Astrocyte of the spinal cord (primary cell): ENCODE results near the gene PRR13.
A peak's percentile ranks its signal among the peaks of the same experiment; 100 is the strongest.
"Not testable (repeated sequence)": the region's sequence is repeated elsewhere in the genome, so short reads cannot be mapped to it uniquely, and the experiment has no call there.

Source experiments
- DNase-seq: peaks from one replicate; pipeline ENCODE4 v3.0.0; 2011; ENCODE audit warnings: low read depth, low spot score
- H3K4me3 ChIP-seq: 2 replicates; pipeline ENCODE4 v1.5.1; 2011; ENCODE audit warnings: low read depth, mild to moderate bottlenecking, low read length, moderate library complexity
- CTCF ChIP-seq: IDR thresholded peaks from 2 replicates; pipeline ENCODE4 v1.5.1; 2012; ENCODE audit warnings: low read depth, mild to moderate bottlenecking, low read length, inconsistent platforms
- in situ Hi-C: cut with HindIII; loops from 2 replicates; pipeline ENCODE4 v1.10.0; 2017; ENCODE audit warnings: low sequenced_read_pairs

Gene PRR13

DNA sequence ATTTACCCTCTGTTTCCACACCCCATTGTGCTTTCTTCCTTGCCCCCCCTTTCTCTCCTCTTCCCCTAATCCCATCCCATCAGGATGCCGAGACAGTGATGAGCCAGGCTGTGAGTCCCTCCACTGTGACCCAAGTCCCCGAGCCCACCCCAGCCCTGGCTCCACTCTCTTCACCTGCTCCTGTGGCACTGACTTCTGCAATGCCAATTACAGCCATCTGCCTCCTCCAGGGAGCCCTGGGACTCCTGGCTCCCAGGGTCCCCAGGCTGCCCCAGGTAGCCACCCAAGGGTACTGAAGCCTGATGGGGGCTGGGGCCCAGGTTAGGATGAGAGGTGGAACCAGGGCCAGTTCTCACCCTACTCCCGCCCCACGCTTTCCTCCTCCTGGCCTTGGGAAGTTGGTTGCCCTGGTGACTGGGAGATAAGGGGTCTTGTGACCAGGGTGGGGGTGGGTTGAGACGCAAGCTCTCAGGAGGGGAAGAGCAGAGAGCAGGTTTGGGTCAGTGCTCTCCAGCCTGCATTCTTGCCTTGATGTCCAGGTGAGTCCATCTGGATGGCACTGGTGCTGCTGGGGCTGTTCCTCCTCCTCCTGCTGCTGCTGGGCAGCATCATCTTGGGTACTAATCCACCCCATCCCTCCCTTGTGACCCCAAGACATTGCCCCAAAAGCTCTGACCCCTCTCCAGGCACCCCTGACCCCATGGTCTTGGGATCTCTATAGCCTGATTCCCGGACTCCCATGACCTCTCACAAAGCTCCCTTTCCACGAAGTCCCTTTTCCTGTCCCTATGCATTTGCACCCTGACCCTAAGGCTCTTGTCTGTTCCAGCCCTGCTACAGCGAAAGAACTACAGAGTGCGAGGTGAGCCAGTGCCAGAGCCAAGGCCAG, 16.7 kb upstream of the PRR13 start:
- no peak for TF ChIP-seq CTCF
- in situ Hi-C loops, result no loop called here
- DNase-seq, result no peak
- no peak overlapping the region for H3K4me3 ChIP-seq

DNA sequence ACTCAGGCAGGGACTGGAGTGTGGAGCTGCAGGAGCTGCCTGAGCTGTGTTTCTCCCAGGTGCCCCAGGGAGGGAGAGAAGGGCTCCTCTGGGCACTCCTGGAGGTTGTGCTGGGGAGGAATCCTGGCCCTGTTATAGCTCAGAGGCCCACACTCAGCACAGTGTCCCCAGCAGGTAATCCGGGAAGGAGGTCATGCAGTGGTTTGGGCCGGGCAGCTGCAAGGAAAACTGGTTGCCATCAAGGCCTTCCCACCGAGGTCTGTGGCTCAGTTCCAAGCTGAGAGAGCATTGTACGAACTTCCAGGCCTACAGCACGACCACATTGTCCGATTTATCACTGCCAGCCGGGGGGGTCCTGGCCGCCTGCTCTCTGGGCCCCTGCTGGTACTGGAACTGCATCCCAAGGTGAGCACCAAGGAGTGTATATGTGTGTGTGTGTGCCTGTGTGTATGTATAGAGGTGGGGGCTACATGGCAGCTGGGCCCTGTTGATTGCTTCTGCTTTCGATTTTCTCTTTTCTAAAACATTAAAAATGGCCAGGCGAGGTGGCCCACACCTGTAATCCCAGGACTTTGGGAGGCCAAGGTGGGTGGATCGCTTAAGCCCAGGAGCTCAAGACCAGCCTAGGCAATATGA, 15.9 kb upstream of the PRR13 start:
- DNase-seq, result no peak
- H3K4me3 ChIP-seq, result no peak overlapping the region
- in situ Hi-C loops, result no loop called here
- no peak for TF ChIP-seq CTCF

DNA sequence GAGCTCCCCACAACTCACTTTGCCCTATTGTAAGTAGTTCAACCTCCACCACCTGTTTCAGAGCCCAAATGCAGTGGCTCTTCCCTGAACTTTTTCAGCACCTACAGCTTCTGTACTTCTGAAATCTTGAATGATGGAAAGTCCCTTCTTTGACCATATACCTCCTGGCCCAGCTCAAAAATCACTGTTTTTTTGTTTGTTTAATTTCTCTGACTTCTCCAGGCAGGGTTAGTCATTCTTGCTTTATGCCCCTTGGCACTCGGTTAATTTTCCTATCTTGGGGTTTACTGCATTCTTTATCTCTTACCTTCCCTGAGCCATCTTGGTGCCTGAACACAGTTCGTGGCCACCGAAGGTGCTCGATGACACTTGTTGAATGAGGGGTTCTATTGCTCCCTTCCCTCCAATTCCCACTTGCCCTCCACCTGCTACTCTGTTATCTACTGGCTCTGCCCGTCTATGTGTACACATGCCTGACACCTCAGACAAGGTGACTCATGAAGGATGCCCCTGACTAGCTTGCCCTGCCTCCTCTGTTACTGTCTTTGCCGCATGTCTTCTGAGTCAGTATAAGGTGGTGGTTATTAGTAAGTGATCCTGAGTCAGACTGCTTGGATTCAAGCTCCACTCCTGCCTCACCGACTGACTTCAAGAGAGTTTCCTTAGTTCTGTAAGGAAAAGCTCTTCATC, 13.5 kb upstream of the PRR13 start:
- no peak for TF ChIP-seq CTCF
- peak; percentile 86 for DNase-seq
- no peak overlapping the region for H3K4me3 ChIP-seq
- in situ Hi-C loops, result no loop called here

GRCh38 chr12:53428741-53429140, 12.8 kb upstream of the PRR13 start:
- no peak overlapping the region for H3K4me3 ChIP-seq
- in situ Hi-C loops, result no loop called here
- TF ChIP-seq CTCF, result no peak
- DNase-seq, result no peak

- no peak for TF ChIP-seq CTCF
- no peak overlapping the region for H3K4me3 ChIP-seq
- no peak for DNase-seq
- in situ Hi-C loops, result no loop called here
Observed at GRCh38 chr12:53430116-53430515, 11.4 kb upstream of the PRR13 start.

DNA sequence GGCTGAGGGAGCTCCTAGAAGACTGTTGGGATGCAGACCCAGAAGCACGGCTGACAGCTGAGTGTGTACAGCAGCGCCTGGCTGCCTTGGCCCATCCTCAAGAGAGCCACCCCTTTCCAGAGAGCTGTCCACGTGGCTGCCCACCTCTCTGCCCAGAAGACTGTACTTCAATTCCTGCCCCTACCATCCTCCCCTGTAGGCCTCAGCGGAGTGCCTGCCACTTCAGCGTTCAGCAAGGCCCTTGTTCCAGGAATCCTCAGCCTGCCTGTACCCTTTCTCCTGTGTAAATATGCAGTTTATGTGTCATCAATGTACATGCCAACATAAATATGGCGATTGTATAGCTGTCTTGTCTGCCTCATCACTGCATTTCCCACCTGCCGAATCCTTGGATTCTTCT, 10.3 kb upstream of the PRR13 start:
- in situ Hi-C loops, result no loop called here

DNA sequence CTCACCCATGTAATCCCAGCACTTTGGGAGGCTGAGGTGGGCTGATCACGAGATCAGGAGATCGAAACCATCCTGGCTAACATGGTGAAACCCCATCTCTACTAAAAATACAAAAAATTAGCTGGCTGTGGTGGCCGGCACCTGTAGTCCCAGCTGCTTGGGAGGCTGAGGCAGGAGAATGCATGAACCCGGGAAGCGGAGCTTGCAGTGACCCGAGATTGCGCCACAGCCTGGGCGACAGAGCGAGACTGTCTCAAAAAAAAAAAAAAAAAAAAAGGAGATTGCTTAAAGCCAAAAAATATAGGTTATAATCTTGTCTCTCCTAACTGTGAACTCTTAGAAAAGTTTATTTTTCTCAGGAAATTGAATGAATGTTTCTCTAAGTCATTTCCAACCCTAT, 6.2 kb upstream of the PRR13 start:
- DNase-seq, in situ Hi-C loops, H3K4me3 ChIP-seq: not testable (repeated sequence)

More for the DNA sequence above, 10.3 kb upstream of the PRR13 start:
- TF ChIP-seq CTCF, result no peak
- H3K4me3 ChIP-seq, result no peak overlapping the region
- DNase-seq, result no peak

DNA sequence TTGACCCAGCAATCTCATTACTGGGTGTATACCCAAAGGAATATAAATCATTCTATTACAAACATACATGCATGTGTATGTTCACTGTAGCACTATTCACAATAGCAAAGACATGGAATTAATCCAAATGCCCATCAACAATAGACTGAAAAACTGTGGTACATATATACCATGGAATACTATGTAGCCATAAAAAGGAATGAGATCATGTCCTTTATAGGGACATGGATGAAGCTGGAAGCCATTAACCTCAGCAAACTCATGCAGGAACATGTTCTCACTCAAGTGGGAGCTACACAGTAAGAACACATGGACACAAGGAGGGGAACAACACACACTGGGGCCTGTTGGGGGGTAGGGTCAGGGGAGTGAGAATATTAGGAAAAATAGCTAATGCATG, 2.0 kb upstream of the PRR13 start:
- in situ Hi-C loops, H3K4me3 ChIP-seq, DNase-seq: not testable (repeated sequence)
